ENCODE data around the gene SNAI3. TPM values are rescaled to one million over a fixed set of nuclear protein-coding genes. Genes with fewer than 3 reads are reported as not detected.

SNAI3 gene
- total RNA-seq, 1 experiment from 2014 or later, result 2.2 TPM

GRCh38 chr16:88647178-88648070, 38.9 kb downstream of the SNAI3 start:
- H3K4me1 ChIP-seq (ENCODE audit: control insufficient read depth in 1 of 2, insufficient read depth in 2 of 2, low read length in 2 of 2), result peaks cover 16 to 25% of the 10 kb centered on the region in 2 experiments
- H2AFZ ChIP-seq (ENCODE audit: low read depth, low read length, poor library complexity, severe bottlenecking), result no peak overlapping the region
- no peak for ATAC-seq
- H3K4me3 ChIP-seq (replicated peaks in 1 of 2; ENCODE audit: low read depth in 1 of 2, low read length in 2 of 2), result no peak overlapping the region
- RAD21 ChIA-PET (ENCODE audit: low non-redundant PET in 1 of 2, low total read pairs in 2 of 2, uncharacterized antibody in 2 of 2, unreplicated experiment in 2 of 2), result no interaction called here
- no peaks in the 10 kb centered on the region for H3K9me3 ChIP-seq (ENCODE audit: control insufficient read depth in 1 of 2, insufficient read depth in 1 of 2, low read depth in 1 of 2, low read length in 2 of 2)
- no peak overlapping the region for H3K4me2 ChIP-seq (ENCODE audit: low read length)
- no peaks in the 10 kb centered on the region for H3K9me2 ChIP-seq (ENCODE audit: insufficient read depth)
- no TSS peak for BruUV-seq (replicated peaks)
- H3K79me2 ChIP-seq (ENCODE audit: insufficient read depth, low read length), result peaks cover 36% of the 10 kb centered on the region
- H3K27ac ChIP-seq (ENCODE audit: low read depth, low read length), result no peak overlapping the region
- no peaks in the 10 kb centered on the region for H3K27me3 ChIP-seq (ENCODE audit: insufficient read depth, low read length)
- no peak for TF ChIP-seq JUND (IDR thresholded peaks at IDR 0.05)
- CTCF ChIA-PET, result no interaction called here
- H3K36me3 ChIP-seq (ENCODE audit: control insufficient read depth in 1 of 2, insufficient read depth in 2 of 2, low read length in 2 of 2), result peaks cover 6 to 10% of the 10 kb centered on the region in 2 experiments; a peak in 2 of 4 replicates
- DNase-seq (ENCODE audit: low read depth, low spot score), result no peak
- no peaks in the 10 kb centered on the region for H4K20me1 ChIP-seq (ENCODE audit: insufficient read depth)
- POLR2A ChIA-PET, result no interaction called here
- intact Hi-C loops (cut with micrococcal nuclease), result no loop called here
- no peak overlapping the region for H3K9ac ChIP-seq (ENCODE audit: low read length)

- Histone ChIP-seq H3K4me2 (ENCODE audit: low read length) (no peak overlapping the region), H3K9me3 (ENCODE audit: control insufficient read depth in 1 of 2, insufficient read depth in 1 of 2, low read depth in 1 of 2, low read length in 2 of 2) (no peaks in the 10 kb centered on the region), H3K4me3 (replicated peaks in 1 of 2; ENCODE audit: low read depth in 1 of 2, low read length in 2 of 2) (no peak overlapping the region), H3K4me1 (ENCODE audit: control insufficient read depth in 1 of 2, insufficient read depth in 2 of 2, low read length in 2 of 2) (peaks cover 7 to 22% of the 10 kb centered on the region in 2 experiments), H3K27ac (ENCODE audit: low read depth, low read length) (0 out of 2 replicates have a peak overlapping the region, but pooled peaks have one; percentile 7), H3K9me2 (ENCODE audit: insufficient read depth) (no peaks in the 10 kb centered on the region), H3K9ac (ENCODE audit: low read length) (no peak overlapping the region), H3K79me2 (ENCODE audit: insufficient read depth, low read length) (peaks cover 36% of the 10 kb centered on the region), H4K20me1 (ENCODE audit: insufficient read depth) (no peaks in the 10 kb centered on the region), H3K27me3 (ENCODE audit: insufficient read depth, low read length) (no peaks in the 10 kb centered on the region), H3K36me3 (ENCODE audit: control insufficient read depth in 1 of 2, insufficient read depth in 2 of 2, low read length in 2 of 2) (peaks cover 6 to 10% of the 10 kb centered on the region in 2 experiments; a peak in 2 of 4 replicates), H2AFZ (ENCODE audit: low read depth, low read length, poor library complexity, severe bottlenecking) (no peak overlapping the region)
- POLR2A ChIA-PET, result no interaction called here
- RAD21 ChIA-PET (ENCODE audit: low non-redundant PET in 1 of 2, low total read pairs in 2 of 2, uncharacterized antibody in 2 of 2, unreplicated experiment in 2 of 2), result no interaction called here
- intact Hi-C loops (cut with micrococcal nuclease), result no loop called here
- BruUV-seq (replicated peaks), result no TSS peak
- CTCF ChIA-PET, result no interaction called here
- DNase-seq (ENCODE audit: low read depth, low spot score) (no peak), ATAC-seq (no peak)
- TF ChIP-seq ATF3 (IDR thresholded peaks at IDR 0.05) (no peak), CTCF (IDR thresholded peaks at IDR 0.05 in 2 of 3, conservative IDR thresholded peaks at IDR 0.05 in 1 of 3; ENCODE audit: borderline replicate concordance in 1 of 3, insufficient read depth in 1 of 3, low read depth in 2 of 3, low read length in 2 of 3) (no peak), SIN3A (IDR thresholded peaks at IDR 0.05; ENCODE audit: low read depth) (no peak), POLR2A (IDR thresholded peaks at IDR 0.05; ENCODE audit: borderline replicate concordance, extremely low read depth, insufficient read depth, insufficient read length) (no peak), SP1 (IDR thresholded peaks at IDR 0.05; ENCODE audit: low read depth) (no peak), JUND (IDR thresholded peaks at IDR 0.05) (no peak), POLR2AphosphoS5 (IDR thresholded peaks at IDR 0.05; ENCODE audit: low read depth, low read length) (no peak), CEBPB (IDR thresholded peaks at IDR 0.05; ENCODE audit: low read depth) (no peak), CBX3 (IDR thresholded peaks at IDR 0.05; ENCODE audit: low read depth) (no peak), EZH2 (IDR thresholded peaks at IDR 0.05) (no peak), ZBTB33 (IDR thresholded peaks at IDR 0.05; ENCODE audit: extremely low read depth, insufficient replicate concordance, low read length) (no peak), ZFX (IDR thresholded peaks at IDR 0.05) (no peak), ELF1 (IDR thresholded peaks at IDR 0.05; ENCODE audit: borderline replicate concordance, low read depth) (no peak)
Measured at GRCh38 chr16:88646345-88647034, 39.8 kb downstream of the SNAI3 start.
